ENCODE results near the gene EEF1E1.

The EEF1E1 gene

GRCh38 chr6:8080362-8081151 is 21.8 kb downstream of the EEF1E1 start:
- no peak for DNase-seq
- ATAC-seq: no peak
- Mint-ChIP-seq H3K4me1 (peaks cover 36% of the 10 kb centered on the region), H3K27ac (no peak overlapping the region), H3K4me3 (no peak overlapping the region), H3K27me3 (no peaks in the 10 kb centered on the region), H3K9me3 (no peaks in the 10 kb centered on the region), H3K36me3 (ENCODE audit: low read depth) (peaks cover 56% of the 10 kb centered on the region)

GRCh38 chr6:8079126-8079525 is 23.2 kb downstream of the EEF1E1 start:
- Mint-ChIP-seq H3K9me3 (no peaks in the 10 kb centered on the region), H3K36me3 (ENCODE audit: low read depth) (peaks cover 52% of the 10 kb centered on the region), H3K4me3 (no peak overlapping the region), H3K27me3 (no peaks in the 10 kb centered on the region), H3K4me1 (peaks cover 31% of the 10 kb centered on the region), H3K27ac (no peak overlapping the region)
- DNase-seq (no peak), ATAC-seq (no peak)

DNA sequence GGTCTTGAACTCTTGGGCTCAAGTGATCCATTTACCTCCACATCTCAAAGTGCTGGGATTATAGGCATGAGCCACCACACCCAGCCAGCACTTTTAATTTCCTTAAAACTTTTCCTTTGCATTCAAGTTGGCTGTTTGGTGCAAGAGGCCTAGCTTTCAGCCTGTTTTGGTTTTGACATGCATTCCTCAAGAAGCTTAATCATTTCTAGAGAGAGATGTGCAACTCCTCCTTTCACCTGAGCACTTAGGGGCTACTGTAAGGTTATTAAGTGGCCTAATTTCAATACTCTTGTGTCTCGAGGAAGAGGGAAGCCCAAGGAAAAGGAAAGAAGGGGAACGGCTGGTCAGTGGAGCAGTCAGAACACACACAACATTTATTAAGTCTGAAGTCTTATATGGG is 24.4 kb downstream of the EEF1E1 start:
- no peak for DNase-seq
- Mint-ChIP-seq H3K4me1 (peaks cover 21% of the 10 kb centered on the region), H3K27me3 (no peaks in the 10 kb centered on the region), H3K36me3 (ENCODE audit: low read depth) (peaks cover 43% of the 10 kb centered on the region), H3K9me3 (no peaks in the 10 kb centered on the region), H3K4me3 (no peak overlapping the region), H3K27ac (no peak overlapping the region)
- no peak for ATAC-seq

DNA sequence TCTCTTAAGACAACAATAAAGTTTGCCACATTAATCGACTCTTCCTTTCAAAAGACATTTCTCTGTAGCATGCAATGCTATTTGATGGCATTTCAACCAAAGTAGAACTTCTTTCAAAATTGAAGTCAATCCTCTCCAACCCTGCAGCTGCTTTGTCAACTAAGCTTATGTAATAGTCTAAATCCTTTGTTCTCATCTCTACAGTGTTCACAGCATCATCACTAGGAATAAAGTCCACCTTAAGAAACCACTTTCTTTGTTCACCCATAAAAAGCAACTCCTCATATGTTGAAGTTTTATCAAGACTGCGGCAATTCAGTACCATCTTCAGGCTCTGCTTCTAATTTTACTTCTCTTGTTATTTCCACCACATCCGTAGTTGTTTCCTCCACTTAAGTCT is 26.6 kb downstream of the EEF1E1 start:
- Mint-ChIP-seq H3K9me3 (no peaks in the 10 kb centered on the region), H3K4me1 (peaks cover 17% of the 10 kb centered on the region), H3K27ac (no peak overlapping the region), H3K36me3 (ENCODE audit: low read depth) (peaks cover 31% of the 10 kb centered on the region), H3K4me3 (no peak overlapping the region), H3K27me3 (no peaks in the 10 kb centered on the region)
- no peak for DNase-seq
- no peak for ATAC-seq

GRCh38 chr6:8075185-8075584 is 27.2 kb downstream of the EEF1E1 start:
- Mint-ChIP-seq H3K4me3 (no peak overlapping the region), H3K27ac (no peak overlapping the region), H3K9me3 (no peaks in the 10 kb centered on the region), H3K36me3 (ENCODE audit: low read depth) (peaks cover 26% of the 10 kb centered on the region), H3K27me3 (no peaks in the 10 kb centered on the region), H3K4me1 (peaks cover 13% of the 10 kb centered on the region)
- no peak for ATAC-seq
- no peak for DNase-seq

- Mint-ChIP-seq H3K27me3 (no peaks in the 10 kb centered on the region), H3K36me3 (ENCODE audit: low read depth) (peaks cover 18% of the 10 kb centered on the region), H3K27ac (no peak overlapping the region), H3K4me3 (no peak overlapping the region), H3K4me1 (peaks cover 11% of the 10 kb centered on the region), H3K9me3 (no peaks in the 10 kb centered on the region)
- DNase-seq (no peak), ATAC-seq (no peak)
Measured at GRCh38 chr6:8074213-8074612, 28.1 kb downstream of the EEF1E1 start.

DNA sequence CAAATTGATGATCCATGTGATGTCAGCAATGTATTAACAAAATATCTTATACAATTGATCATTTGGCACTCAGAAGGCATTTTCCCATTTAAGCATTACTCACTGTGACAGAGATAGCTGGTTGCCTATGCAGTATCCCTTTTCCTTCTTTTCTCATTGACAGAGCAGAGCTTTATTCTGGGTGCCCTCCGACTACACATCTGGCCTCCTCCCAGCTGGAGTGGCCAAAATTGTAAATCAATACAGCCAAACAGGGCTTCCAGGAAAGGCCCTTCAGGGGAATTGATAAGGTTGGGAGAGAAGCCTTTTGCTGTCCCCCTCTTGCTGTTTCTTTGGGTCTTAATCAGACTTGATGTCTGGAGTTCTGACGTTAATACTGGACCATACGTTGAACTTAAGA is 28.6 kb downstream of the EEF1E1 start:
- H3K4me1 Mint-ChIP-seq: peaks cover 11% of the 10 kb centered on the region

DNA sequence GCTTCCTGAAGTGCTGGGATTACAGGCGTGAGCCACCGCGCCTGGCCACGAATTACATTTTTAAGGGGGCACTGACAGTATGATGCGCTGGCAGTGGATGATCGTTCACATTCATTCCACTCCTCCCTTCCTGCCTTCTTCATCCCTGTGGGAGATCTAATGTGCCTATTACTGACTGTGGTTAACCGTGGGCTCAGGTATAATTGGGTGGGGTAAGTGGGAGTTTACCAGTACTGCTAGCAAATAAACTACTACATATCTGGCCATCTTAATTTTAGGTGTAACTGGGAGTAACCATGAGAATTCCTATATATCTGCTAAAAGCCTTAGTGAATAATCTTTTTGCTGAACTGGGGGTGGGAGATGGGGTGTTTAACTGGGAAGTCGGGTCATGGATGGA is 31.6 kb downstream of the EEF1E1 start:
- Mint-ChIP-seq H3K27ac (no peak overlapping the region), H3K36me3 (ENCODE audit: low read depth) (no peaks in the 10 kb centered on the region), H3K9me3 (no peaks in the 10 kb centered on the region), H3K4me1 (peaks cover 10% of the 10 kb centered on the region), H3K27me3 (no peaks in the 10 kb centered on the region), H3K4me3 (no peak overlapping the region)
- no peak for DNase-seq
- no peak for ATAC-seq

More for the DNA sequence above, 28.6 kb downstream of the EEF1E1 start:
- Mint-ChIP-seq H3K36me3 (ENCODE audit: low read depth) (peaks cover 16% of the 10 kb centered on the region), H3K27me3 (no peaks in the 10 kb centered on the region), H3K9me3 (no peaks in the 10 kb centered on the region), H3K4me3 (no peak overlapping the region), H3K27ac (no peak overlapping the region)
- DNase-seq (no peak), ATAC-seq (no peak)

GRCh38 chr6:8069631-8070284 is 32.6 kb downstream of the EEF1E1 start:
- Mint-ChIP-seq H3K27ac (no peak overlapping the region), H3K9me3 (no peaks in the 10 kb centered on the region), H3K36me3 (ENCODE audit: low read depth) (no peaks in the 10 kb centered on the region), H3K4me1 (peaks cover 13% of the 10 kb centered on the region), H3K27me3 (no peaks in the 10 kb centered on the region), H3K4me3 (no peak overlapping the region)
- ATAC-seq (no peak), DNase-seq (no peak)

DNA sequence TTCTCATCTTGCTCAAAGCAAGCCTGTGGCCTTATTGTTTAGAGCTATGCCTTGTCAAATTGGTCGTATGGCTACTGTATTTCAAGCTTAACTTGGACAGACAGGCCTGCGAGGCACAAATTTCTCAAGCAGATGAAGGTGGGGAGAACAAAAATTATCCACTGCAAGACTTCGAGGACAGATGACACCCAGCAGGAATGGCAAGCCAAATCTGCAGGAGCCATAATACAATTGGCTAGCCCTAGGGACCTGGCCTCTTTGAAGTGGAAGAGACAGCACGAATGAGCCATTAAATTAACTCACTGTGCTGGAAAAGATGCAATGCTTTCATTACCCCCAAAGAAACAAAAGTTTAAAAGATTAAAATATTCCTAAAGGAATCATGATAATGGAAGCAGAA is 33.2 kb downstream of the EEF1E1 start:
- Mint-ChIP-seq H3K9me3 (no peaks in the 10 kb centered on the region), H3K4me3 (no peak overlapping the region), H3K4me1 (peaks cover 19% of the 10 kb centered on the region), H3K36me3 (ENCODE audit: low read depth) (no peaks in the 10 kb centered on the region), H3K27ac (no peak overlapping the region), H3K27me3 (no peaks in the 10 kb centered on the region)
- ATAC-seq (no peak), DNase-seq (no peak)

GRCh38 chr6:8066108-8066507 is 36.2 kb downstream of the EEF1E1 start:
- peaks cover 6% of the 10 kb centered on the region for H3K36me3 Mint-ChIP-seq (ENCODE audit: low read depth)
- no peak overlapping the region for H3K4me3 Mint-ChIP-seq
- H3K9me3 Mint-ChIP-seq: no peaks in the 10 kb centered on the region
- DNase-seq (no peak), ATAC-seq (no peak)
- no peak overlapping the region for H3K27ac Mint-ChIP-seq
- H3K4me1 Mint-ChIP-seq: peaks cover 23% of the 10 kb centered on the region
- no peaks in the 10 kb centered on the region for H3K27me3 Mint-ChIP-seq

DNA sequence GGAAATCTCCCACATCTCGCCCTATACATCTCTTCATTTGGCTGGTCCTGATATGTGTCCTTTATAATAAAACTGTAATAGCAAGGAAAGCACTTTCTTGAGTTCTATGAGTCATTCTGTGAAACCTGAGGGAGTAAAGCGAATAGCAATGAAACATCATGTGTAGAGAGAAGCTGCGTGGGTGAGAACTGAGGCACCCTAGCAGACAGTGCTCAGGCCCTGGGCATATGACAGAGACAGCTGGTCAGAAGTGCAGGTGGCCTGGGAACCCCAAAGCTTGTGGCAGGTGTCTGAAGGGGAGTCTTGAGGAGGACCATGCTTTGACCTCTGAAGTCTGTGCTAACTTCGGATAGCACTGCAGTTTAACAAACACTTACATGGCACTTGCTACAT is 36.8 kb downstream of the EEF1E1 start:
- ATAC-seq (peak; percentile 69), DNase-seq (peak; percentile 43)
- peaks cover 6% of the 10 kb centered on the region for H3K36me3 Mint-ChIP-seq (ENCODE audit: low read depth)
- H3K4me1 Mint-ChIP-seq: peaks cover 23% of the 10 kb centered on the region
- peak overlapping the region; percentile 96 for H3K27ac Mint-ChIP-seq
- peak overlapping the region; percentile 92 for H3K4me3 Mint-ChIP-seq
- no peaks in the 10 kb centered on the region for H3K9me3 Mint-ChIP-seq
- no peaks in the 10 kb centered on the region for H3K27me3 Mint-ChIP-seq

GRCh38 chr6:8064638-8065518 is 37.5 kb downstream of the EEF1E1 start:
- no peak for ATAC-seq
- no peaks in the 10 kb centered on the region for H3K27me3 Mint-ChIP-seq
- H3K27ac Mint-ChIP-seq: peak overlapping the region; percentile 96
- peak overlapping the region; percentile 92 for H3K4me3 Mint-ChIP-seq
- peak; percentile 20 for DNase-seq
- H3K36me3 Mint-ChIP-seq (ENCODE audit: low read depth): peaks cover 11% of the 10 kb centered on the region
- H3K4me1 Mint-ChIP-seq: peaks cover 23% of the 10 kb centered on the region
- no peaks in the 10 kb centered on the region for H3K9me3 Mint-ChIP-seq

DNA sequence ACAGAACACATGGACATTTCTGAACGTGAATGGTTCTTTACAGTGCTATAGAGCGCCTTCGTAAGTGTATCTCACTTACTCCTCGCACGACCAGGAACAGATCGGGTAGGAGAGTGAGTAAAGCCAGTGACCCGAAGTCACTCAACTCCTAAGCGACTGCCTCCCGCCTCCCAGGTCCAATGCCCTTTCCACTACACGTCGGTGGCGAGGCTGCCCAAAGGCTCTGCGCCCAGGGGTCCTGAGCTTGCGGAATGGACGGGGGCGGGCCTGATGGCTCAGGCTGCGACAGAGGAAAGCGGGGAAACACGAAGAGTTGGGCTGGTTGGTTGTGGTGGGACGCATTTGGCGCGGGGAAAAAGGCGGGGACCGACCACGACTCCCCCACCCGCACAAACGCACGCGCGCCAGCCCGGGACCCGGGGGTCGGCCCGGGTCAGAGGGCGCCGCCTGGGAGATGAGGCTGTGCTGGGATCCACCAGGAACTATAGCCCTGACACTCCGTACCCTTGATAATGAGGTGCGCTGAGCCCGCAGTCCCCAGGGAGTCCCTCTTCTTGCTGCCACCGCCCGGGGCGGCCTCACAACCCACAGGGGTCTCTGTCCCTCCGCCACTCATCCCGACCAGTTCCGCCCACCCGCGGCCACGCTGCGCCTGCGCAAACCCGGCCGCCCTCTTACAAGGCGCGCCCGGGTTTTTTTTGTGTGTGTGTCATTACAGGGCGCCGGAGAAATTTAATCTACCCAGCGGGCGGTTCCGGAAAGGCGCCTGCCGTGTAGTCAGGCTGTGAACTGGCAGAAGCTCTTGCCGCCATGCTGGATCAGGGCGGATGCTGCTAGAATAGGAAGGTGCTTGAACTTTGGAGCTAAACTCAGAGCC is 38.3 kb downstream of the EEF1E1 start, which contains the start of gene BLOC1S5:
BLOC1S5 (minus strand) TSS at position 629 of the 877 bp plus-strand sequence; CDS start at position 616, 13 bp downstream.
- Mint-ChIP-seq H3K4me3 (peak within 1 kb of the TSS; percentile 92), H3K9me3 (no peaks in the 10 kb centered on the region), H3K4me1 (peaks cover 25% of the 10 kb centered on the region), H3K27ac (peak within 1 kb of the TSS; percentile 96), H3K27me3 (no peaks in the 10 kb centered on the region), H3K36me3 (ENCODE audit: low read depth) (peaks cover 12% of the 10 kb centered on the region)
- DNase-seq: peak; percentile 98
- peak; percentile 90 for ATAC-seq
